OCI-LY1 (cell line): ENCODE measurements around the gene IFNGR2.
"Not testable (repeated sequence)": the region's sequence is repeated elsewhere in the genome, so short reads cannot be mapped to it uniquely, and the experiment has no call there.

ENCODE experiments used
- H2AFZ ChIP-seq: fragments of 200-600 bp; sonication (generic), shearing (Covaris generic); 2 replicates; pipeline ENCODE4 v1.6.0; 2014; ENCODE audit warnings: antibody characterized with exemption, mild to moderate bottlenecking, low read length
- H3F3A ChIP-seq: fragments of 200-600 bp; sonication (generic), shearing (Covaris generic); 2 replicates; pipeline ENCODE4 v1.6.0; 2014; ENCODE audit warnings: mild to moderate bottlenecking, antibody characterized with exemption, low read length, moderate library complexity; ENCODE audit not compliant: insufficient read depth
- H3K27ac ChIP-seq: fragments of 200-600 bp; sonication (generic); 2 replicates; pipeline ENCODE4 v1.5.1; 2014; ENCODE audit warnings: low read length, mixed run types, mild to moderate bottlenecking, low read depth; ENCODE audit not compliant: poor library complexity, severe bottlenecking
- H3K27me3 ChIP-seq: fragments of 200-600 bp; sonication (generic); 2 replicates; pipeline ENCODE4 v1.6.0; 2014; ENCODE audit warnings: antibody characterized with exemption, mild to moderate bottlenecking, low read length, moderate library complexity; ENCODE audit not compliant: insufficient read depth
- H3K36me3 ChIP-seq: fragments of 200-600 bp; sonication (generic); 2 replicates; pipeline ENCODE4 v1.6.1; 2014; ENCODE audit warnings: mild to moderate bottlenecking, antibody characterized with exemption, low read length, moderate library complexity, mixed read lengths; ENCODE audit not compliant: insufficient read depth
- H3K4me1 ChIP-seq: fragments of 200-600 bp; sonication (generic); 2 replicates; pipeline ENCODE4 v1.5.1; 2014; ENCODE audit warnings: mild to moderate bottlenecking, low read length, moderate library complexity; ENCODE audit not compliant: insufficient read depth, severe bottlenecking
- H3K4me2 ChIP-seq: fragments of 200-600 bp; sonication (generic), shearing (Covaris generic); 2 replicates; pipeline ENCODE4 v1.6.1; 2014; ENCODE audit warnings: low read length
- H3K4me3 ChIP-seq: fragments of 200-600 bp; sonication (generic); 2 replicates; pipeline ENCODE4 v1.5.1; 2014; ENCODE audit warnings: low read length, low read depth, mild to moderate bottlenecking, mixed read lengths; ENCODE audit not compliant: poor library complexity, severe bottlenecking
- H3K79me2 ChIP-seq: fragments of 200-600 bp; shearing (Covaris generic); 2 replicates; pipeline ENCODE4 v1.6.1; 2016; ENCODE audit warnings: mixed run types, low read length, mixed read lengths; ENCODE audit not compliant: insufficient read depth
- H3K9ac ChIP-seq: fragments of 200-600 bp; sonication (generic), shearing (Covaris generic); 2 replicates; pipeline ENCODE4 v1.6.1; 2014; ENCODE audit warnings: mild to moderate bottlenecking, low read length, mixed read lengths
- H3K9me2 ChIP-seq: fragments of 200-600 bp; sonication (generic), shearing (Covaris generic); 2 replicates; pipeline ENCODE4 v1.6.1; 2014; ENCODE audit warnings: low read depth, mild to moderate bottlenecking, low read length, mixed read lengths
- H3K9me3 ChIP-seq: fragments of 200-600 bp; shearing (Covaris generic); 2 replicates; pipeline ENCODE4 v1.6.1; 2014; ENCODE audit warnings: low read length, mixed read lengths
- H4K20me1 ChIP-seq: fragments of 200-600 bp; sonication (generic), shearing (Covaris generic); 2 replicates; pipeline ENCODE4 v1.6.0; 2016; ENCODE audit warnings: mild to moderate bottlenecking, low read length; ENCODE audit not compliant: insufficient read depth
- CTCF ChIP-seq: fragments of 200-600 bp; sonication (generic), shearing (Covaris generic); IDR thresholded peaks from 2 replicates; pipeline ENCODE4 v1.5.1; 2017; ENCODE audit warnings: mild to moderate bottlenecking, antibody characterized with exemption, low read length, moderate library complexity, mixed read lengths
- EZH2 ChIP-seq: fragments of 200-600 bp; sonication (generic), shearing (Covaris generic); IDR thresholded peaks from 2 replicates; pipeline ENCODE4 v1.8.0; 2017; ENCODE audit warnings: borderline replicate concordance, mixed run types, mild to moderate bottlenecking, antibody characterized with exemption, low read length, moderate library complexity, mixed read lengths

Gene IFNGR2

GRCh38 chr21:33441489-33442477 is 38.6 kb downstream of the IFNGR2 start:
- Histone ChIP-seq H3F3A (no peaks in the 10 kb centered on the region), H3K4me3 (no peak overlapping the region), H3K79me2 (no peaks in the 10 kb centered on the region), H3K9me3 (no peaks in the 10 kb centered on the region), H3K4me1 (peaks cover 28% of the 10 kb centered on the region), H3K4me2 (peak overlapping the region; percentile 3; the same call in 1 of the 2 replicates), H3K27me3 (no peaks in the 10 kb centered on the region), H2AFZ (no peak overlapping the region), H3K27ac (peak overlapping the region; percentile 54), H3K9ac (no peak overlapping the region), H4K20me1 (no peaks in the 10 kb centered on the region), H3K36me3 (peaks cover 17% of the 10 kb centered on the region), H3K9me2 (no peaks in the 10 kb centered on the region)
- no peak for TF ChIP-seq CTCF
- no peak for TF ChIP-seq EZH2

DNA sequence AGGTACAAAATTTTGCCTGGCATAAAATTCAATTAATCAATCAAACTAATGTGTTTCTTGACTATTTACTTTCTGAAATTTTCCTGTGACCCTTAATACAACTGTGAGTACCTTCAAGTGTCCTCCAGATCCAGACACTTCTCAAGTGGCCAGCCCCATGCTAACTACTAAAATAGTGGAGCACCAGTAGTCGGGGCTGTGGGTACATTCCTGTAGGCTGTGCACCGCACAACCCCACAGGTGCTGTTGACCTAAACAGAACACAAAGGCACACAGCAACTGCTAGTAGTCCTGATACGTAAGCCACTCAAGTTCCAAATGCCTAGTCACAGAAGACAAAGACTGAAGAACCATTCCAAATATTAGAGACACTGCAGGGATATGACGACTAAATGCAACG is 40.0 kb downstream of the IFNGR2 start:
- Histone ChIP-seq H3K4me3 (no peak overlapping the region), H3K9ac (no peak overlapping the region), H3K9me3 (no peaks in the 10 kb centered on the region), H3K4me2 (no peak overlapping the region), H3K36me3 (peaks cover 3% of the 10 kb centered on the region), H2AFZ (no peak overlapping the region), H3K4me1 (peaks cover 28% of the 10 kb centered on the region), H3F3A (no peaks in the 10 kb centered on the region), H3K27me3 (no peaks in the 10 kb centered on the region), H4K20me1 (no peaks in the 10 kb centered on the region), H3K9me2 (no peaks in the 10 kb centered on the region), H3K27ac (peak overlapping the region; percentile 54), H3K79me2 (no peaks in the 10 kb centered on the region)
- TF ChIP-seq CTCF (no peak), EZH2 (no peak)

GRCh38 chr21:33444499-33444898 is 41.3 kb downstream of the IFNGR2 start:
- H3K36me3 ChIP-seq = no peaks in the 10 kb centered on the region
- no peaks in the 10 kb centered on the region for H3K9me2 ChIP-seq
- no peak overlapping the region for H3K4me2 ChIP-seq
- no peaks in the 10 kb centered on the region for H3K79me2 ChIP-seq
- no peak overlapping the region for H2AFZ ChIP-seq
- no peaks in the 10 kb centered on the region for H4K20me1 ChIP-seq
- H3K9ac ChIP-seq = no peak overlapping the region
- H3K9me3 ChIP-seq = no peaks in the 10 kb centered on the region
- H3F3A ChIP-seq = no peaks in the 10 kb centered on the region
- peak overlapping the region; percentile 42 for H3K27ac ChIP-seq
- H3K27me3 ChIP-seq = no peaks in the 10 kb centered on the region
- TF ChIP-seq EZH2 = no peak
- no peak for TF ChIP-seq CTCF
- H3K4me3 ChIP-seq = no peak overlapping the region
- H3K4me1 ChIP-seq = peaks cover 28% of the 10 kb centered on the region

- H3K9me3 ChIP-seq, H3K4me2 ChIP-seq, H3K9ac ChIP-seq, H3K4me3 ChIP-seq, H3F3A ChIP-seq, H3K27me3 ChIP-seq, H3K27ac ChIP-seq, H3K36me3 ChIP-seq, H3K9me2 ChIP-seq, H4K20me1 ChIP-seq, H3K79me2 ChIP-seq, H2AFZ ChIP-seq: not testable (repeated sequence)
- peaks cover 19% of the 10 kb centered on the region for H3K4me1 ChIP-seq
Observed at GRCh38 chr21:33446620-33447019, 43.4 kb downstream of the IFNGR2 start.
